Osteocyte (in vitro differentiated cells): ENCODE results near the gene NPHS1. TPM values are rescaled to one million over a fixed set of nuclear protein-coding genes. Genes with fewer than 3 reads are reported as not detected.

Experiments
- DNase-seq: peaks from one replicate; pipeline ENCODE4 v3.0.0; 2021; ENCODE audit warnings: mixed read lengths; ENCODE audit not compliant: unreplicated experiment; ENCODE audit errors: extremely low spot score
- H3K27ac Mint-ChIP-seq: one replicate; pipeline ENCODE4 v1.8.0; 2021; ENCODE audit warnings: mild to moderate bottlenecking, mixed read lengths; ENCODE audit not compliant: unreplicated experiment
- H3K27me3 Mint-ChIP-seq: one replicate; pipeline ENCODE4 v1.8.0; 2021; ENCODE audit warnings: mixed read lengths; ENCODE audit not compliant: unreplicated experiment
- H3K36me3 Mint-ChIP-seq: one replicate; pipeline ENCODE4 v1.8.0; 2021; ENCODE audit warnings: mixed read lengths; ENCODE audit not compliant: unreplicated experiment
- H3K4me1 Mint-ChIP-seq: one replicate; pipeline ENCODE4 v1.8.0; 2021; ENCODE audit warnings: mixed read lengths; ENCODE audit not compliant: unreplicated experiment
- H3K4me3 Mint-ChIP-seq: one replicate; pipeline ENCODE4 v1.8.0; 2021; ENCODE audit warnings: mild to moderate bottlenecking, moderate library complexity, mixed read lengths; ENCODE audit not compliant: unreplicated experiment
- H3K9me3 Mint-ChIP-seq: one replicate; pipeline ENCODE4 v1.8.0; 2021; ENCODE audit warnings: mixed read lengths; ENCODE audit not compliant: unreplicated experiment
- total RNA-seq: library from RNA; stranded (reverse); gene quantifications from 2 replicates; pipeline ENCODE4 v1.2.1, GENCODE V29; 2021
- TF ChIP-seq, protein P1 (sequence below): fragments of 200-600 bp; sonication (generic); IDR thresholded peaks from 2 replicates; pipeline ENCODE4 v1.5.0; 2021; ENCODE audit warnings: antibody characterized with exemption, mild to moderate bottlenecking, moderate library complexity

The NPHS1 gene
- total RNA-seq, 1 donor from 2014 or later, result not detected

- no peaks in the 10 kb centered on the region for H3K4me1 Mint-ChIP-seq
- TF ChIP-seq, protein P1, sequence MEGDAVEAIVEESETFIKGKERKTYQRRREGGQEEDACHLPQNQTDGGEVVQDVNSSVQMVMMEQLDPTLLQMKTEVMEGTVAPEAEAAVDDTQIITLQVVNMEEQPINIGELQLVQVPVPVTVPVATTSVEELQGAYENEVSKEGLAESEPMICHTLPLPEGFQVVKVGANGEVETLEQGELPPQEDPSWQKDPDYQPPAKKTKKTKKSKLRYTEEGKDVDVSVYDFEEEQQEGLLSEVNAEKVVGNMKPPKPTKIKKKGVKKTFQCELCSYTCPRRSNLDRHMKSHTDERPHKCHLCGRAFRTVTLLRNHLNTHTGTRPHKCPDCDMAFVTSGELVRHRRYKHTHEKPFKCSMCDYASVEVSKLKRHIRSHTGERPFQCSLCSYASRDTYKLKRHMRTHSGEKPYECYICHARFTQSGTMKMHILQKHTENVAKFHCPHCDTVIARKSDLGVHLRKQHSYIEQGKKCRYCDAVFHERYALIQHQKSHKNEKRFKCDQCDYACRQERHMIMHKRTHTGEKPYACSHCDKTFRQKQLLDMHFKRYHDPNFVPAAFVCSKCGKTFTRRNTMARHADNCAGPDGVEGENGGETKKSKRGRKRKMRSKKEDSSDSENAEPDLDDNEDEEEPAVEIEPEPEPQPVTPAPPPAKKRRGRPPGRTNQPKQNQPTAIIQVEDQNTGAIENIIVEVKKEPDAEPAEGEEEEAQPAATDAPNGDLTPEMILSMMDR, result no peak
- H3K36me3 Mint-ChIP-seq, result no peaks in the 10 kb centered on the region
- DNase-seq, result no peak
- no peak overlapping the region for H3K4me3 Mint-ChIP-seq
- no peaks in the 10 kb centered on the region for H3K9me3 Mint-ChIP-seq
- H3K27ac Mint-ChIP-seq, result no peak overlapping the region
- peaks cover 5% of the 10 kb centered on the region for H3K27me3 Mint-ChIP-seq
Observed at GRCh38 chr19:35832054-35832453, 20.2 kb downstream of the NPHS1 start.

- no peak for DNase-seq
- H3K27me3 Mint-ChIP-seq, result peaks cover 3% of the 10 kb centered on the region
- no peak overlapping the region for H3K4me3 Mint-ChIP-seq
- no peaks in the 10 kb centered on the region for H3K4me1 Mint-ChIP-seq
- TF ChIP-seq, protein P1, result no peak
- H3K9me3 Mint-ChIP-seq, result no peaks in the 10 kb centered on the region
- H3K36me3 Mint-ChIP-seq, result no peaks in the 10 kb centered on the region
- H3K27ac Mint-ChIP-seq, result no peak overlapping the region
Observed at GRCh38 chr19:35830986-35831385, 21.3 kb downstream of the NPHS1 start.

- H3K27ac Mint-ChIP-seq, result no peak overlapping the region
- no peak overlapping the region for H3K4me3 Mint-ChIP-seq
- H3K4me1 Mint-ChIP-seq, result no peaks in the 10 kb centered on the region
- H3K27me3 Mint-ChIP-seq, result peaks cover 10% of the 10 kb centered on the region
- H3K36me3 Mint-ChIP-seq, result no peaks in the 10 kb centered on the region
- TF ChIP-seq, protein P1, result no peak
- DNase-seq, result no peak
- H3K9me3 Mint-ChIP-seq, result no peaks in the 10 kb centered on the region
Observed at GRCh38 chr19:35828692-35829301, 23.5 kb downstream of the NPHS1 start.

DNA sequence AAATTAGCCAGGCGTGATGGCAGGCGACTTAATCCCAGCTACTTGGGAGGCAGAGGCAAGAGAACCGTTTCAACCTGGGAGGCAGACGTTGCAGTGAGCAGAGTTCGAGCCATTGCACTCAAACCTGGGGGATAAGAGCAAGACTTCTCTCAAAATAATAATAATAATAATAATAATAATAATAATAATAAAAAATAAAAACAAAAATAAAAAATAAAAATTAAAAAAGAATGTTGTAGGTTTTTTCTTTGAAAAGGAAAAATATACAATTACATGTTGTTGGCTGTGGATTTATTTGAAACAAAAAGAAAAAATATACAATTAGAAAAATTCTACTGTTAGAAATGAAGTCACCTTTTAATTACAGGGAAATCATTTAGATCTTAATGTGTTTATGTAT is 28.2 kb downstream of the NPHS1 start:
- Mint-ChIP-seq H3K4me1 (no peaks in the 10 kb centered on the region), H3K36me3 (no peaks in the 10 kb centered on the region), H3K4me3 (no peak overlapping the region), H3K9me3 (no peaks in the 10 kb centered on the region), H3K27ac (no peak overlapping the region), H3K27me3 (peaks cover 11% of the 10 kb centered on the region)
- no peak for DNase-seq
- TF ChIP-seq, protein P1, result no peak

- TF ChIP-seq, protein P1, result no peak
Observed at GRCh38 chr19:35822579-35822978, 29.7 kb downstream of the NPHS1 start.

More at GRCh38 chr19:35822579-35822978, 29.7 kb downstream of the NPHS1 start:
- H3K27me3 Mint-ChIP-seq, result peaks cover 20% of the 10 kb centered on the region
- no peaks in the 10 kb centered on the region for H3K4me1 Mint-ChIP-seq
- no peak overlapping the region for H3K4me3 Mint-ChIP-seq
- H3K27ac Mint-ChIP-seq, result no peak overlapping the region
- H3K9me3 Mint-ChIP-seq, result no peaks in the 10 kb centered on the region
- no peaks in the 10 kb centered on the region for H3K36me3 Mint-ChIP-seq
- no peak for DNase-seq
